B cell (primary cell): ENCODE data around the gene FGA. TPM values are rescaled to one million over a fixed set of nuclear protein-coding genes. Genes with fewer than 3 reads are reported as not detected.

ENCODE experiments used
- ATAC-seq: fragments of 200-7000 bp; cut with Tn5 transposase; one replicate; pipeline ENCODE4 v1.10.0; 2021; ENCODE audit warnings: low read depth, mild to moderate bottlenecking, moderate number of reproducible peaks, moderate library complexity
- CTCF ChIA-PET: fragments of 350-600 bp; sonication (Branson Sonifier 250); formaldehyde crosslinking; loops from one replicate; lab custom pipeline; 2021; ENCODE audit warnings: antibody characterized with exemption, inconsistent platforms; lab: Charles Lee
- POLR2A ChIA-PET: fragments of 350-600 bp; sonication (Branson Sonifier 250); formaldehyde crosslinking; loops from one replicate; lab custom pipeline; 2021; ENCODE audit warnings: antibody characterized with exemption; lab: Charles Lee
- DNase-seq: peaks from one replicate; pipeline ENCODE4 v3.0.0; 2013
- H2AFZ ChIP-seq: 2 replicates; pipeline ENCODE4 v1.6.1; 2012; ENCODE audit warnings: mild to moderate bottlenecking, low read depth, low read length; ENCODE audit not compliant: insufficient read depth, poor library complexity, severe bottlenecking
- H3K27ac ChIP-seq, 2 donors: 1 replicate in 1 of 2; 2 replicates in 1 of 2; pipeline ENCODE4 v1.5.1; 2012 to 2013; ENCODE audit warnings: low read length in 2 of 2, mild to moderate bottlenecking in 2 of 2, moderate library complexity in 1 of 2
- H3K27me3 ChIP-seq, 4 experiments: fragments of 200-600 bp in 1 of 4; sonication (generic) in 1 of 4; replicated peaks in 1 of 4; 1 replicate in 2 of 4; 2 replicates in 2 of 4; pipeline versions ENCODE4 v1.6.1 to v1.7.0; 2013 to 2016; ENCODE audit warnings: low read length in 3 of 4, mild to moderate bottlenecking in 2 of 4, mixed read lengths in 1 of 4, moderate library complexity in 1 of 4; ENCODE audit not compliant: insufficient read depth in 4 of 4, control insufficient read depth in 3 of 4; ENCODE audit errors: control extremely low read depth in 1 of 4
- H3K36me3 ChIP-seq, 2 experiments: replicated peaks in 1 of 2; 1 replicate in 1 of 2; 2 replicates in 1 of 2; pipeline versions ENCODE4 v1.6.1 to v1.7.1; 2013; ENCODE audit warnings: low read length in 1 of 2; ENCODE audit not compliant: insufficient read depth in 2 of 2, control insufficient read depth in 1 of 2; ENCODE audit errors: control extremely low read depth in 1 of 2, extremely low read depth in 1 of 2
- H3K4me1 ChIP-seq, 2 donors: fragments of 200-600 bp in 1 of 2; sonication (generic) in 1 of 2; 1 replicate in 1 of 2; 2 replicates in 1 of 2; pipeline versions ENCODE4 v1.5.1 to v1.6.1; 2013 to 2017; ENCODE audit warnings: low read length in 2 of 2; ENCODE audit not compliant: control insufficient read depth in 2 of 2, insufficient read depth in 2 of 2
- H3K4me2 ChIP-seq: replicated peaks from 2 replicates; pipeline ENCODE3; 2012; ENCODE audit warnings: mild to moderate bottlenecking, low read depth, low read length; ENCODE audit not compliant: poor library complexity, severe bottlenecking
- H3K4me3 ChIP-seq, 5 experiments: fragments of 200-600 bp in 1 of 5; sonication (generic) in 1 of 5; 1 replicate in 3 of 5; 2 replicates in 2 of 5; pipeline versions ENCODE4 v1.5.1 to v1.7.0; 2011 to 2016; ENCODE audit warnings: low read length in 4 of 5, mild to moderate bottlenecking in 4 of 5, low read depth in 2 of 5, control low read depth in 1 of 5, moderate library complexity in 1 of 5; ENCODE audit not compliant: insufficient read depth in 1 of 5; ENCODE audit errors: control extremely low read depth in 1 of 5, extremely low read depth in 1 of 5
- H3K79me2 ChIP-seq: fragments of 200-600 bp; sonication (generic); one replicate; pipeline ENCODE4 v1.6.0; 2016; ENCODE audit warnings: low read length; ENCODE audit not compliant: control insufficient read depth, insufficient read depth
- H3K9ac ChIP-seq: fragments of 200-600 bp; sonication (generic); 2 replicates; pipeline ENCODE4 v1.6.1; 2017; ENCODE audit warnings: mild to moderate bottlenecking, low read length, moderate library complexity
- H3K9me3 ChIP-seq, 3 donors: one replicate each; pipeline versions ENCODE4 v1.6.1 to v1.7.1; 2013; ENCODE audit warnings: low read length in 2 of 3; ENCODE audit not compliant: control insufficient read depth in 2 of 3, insufficient read depth in 1 of 3; ENCODE audit errors: control extremely low read depth in 1 of 3
- H4K20me1 ChIP-seq: 2 replicates; pipeline ENCODE4 v1.6.0; 2012; ENCODE audit warnings: mild to moderate bottlenecking, low read length; ENCODE audit not compliant: insufficient read depth, control insufficient read depth, poor library complexity, severe bottlenecking
- H3K27ac Mint-ChIP-seq: one replicate; pipeline ENCODE4 v1.8.0; 2021; ENCODE audit warnings: mixed read lengths
- H3K27me3 Mint-ChIP-seq: one replicate; pipeline ENCODE4 v1.8.0; 2021; ENCODE audit warnings: mixed read lengths
- H3K4me1 Mint-ChIP-seq: one replicate; pipeline ENCODE4 v1.8.0; 2021; ENCODE audit warnings: mixed read lengths
- H3K4me3 Mint-ChIP-seq: one replicate; pipeline ENCODE4 v1.8.0; 2021; ENCODE audit warnings: mixed read lengths
- H3K9me3 Mint-ChIP-seq: one replicate; pipeline ENCODE4 v1.8.0; 2022; ENCODE audit warnings: mixed read lengths; ENCODE audit not compliant: insufficient read depth
- CTCF ChIP-seq: fragments of 200-600 bp; IDR thresholded peaks from one replicate; pipeline ENCODE4 v1.8.0; 2022; ENCODE audit warnings: antibody characterized with exemption, mild to moderate bottlenecking
- EZH2 ChIP-seq: IDR thresholded peaks from 2 replicates; pipeline ENCODE4 v1.6.1; 2012; ENCODE audit warnings: borderline replicate concordance, low read depth, mild to moderate bottlenecking, moderate library complexity, low read length; ENCODE audit not compliant: insufficient read depth, poor library complexity, severe bottlenecking
- WGBS: methylation state at CpG from one replicate; pipeline ENCODE4 v1.1.5; 2013; ENCODE audit warnings: missing lambda C conversion rate; ENCODE audit not compliant: insufficient coverage; 5-methylcytosine and 5-hydroxymethylcytosine counted together
- intact Hi-C: fragments of 100-400 bp; cut with micrococcal nuclease; formaldehyde crosslinking; loops from one replicate; pipeline ENCODE4 v1.10.0; 2022
- polyA plus RNA-seq: library from polyadenylated mRNA; depleted of rRNA; stranded (reverse); fragments of >200 nt; gene quantifications from 2 replicates; pipeline ENCODE4 v1.2.3, GENCODE V29; 2012
- small RNA-seq: library from RNA; depleted of rRNA; stranded (forward); fragments of <200 nt; gene quantifications from one replicate; pipeline ENCODE3, GENCODE V24; 2012; ENCODE audit warnings: low replicate concordance, low read depth; ENCODE audit not compliant: insufficient read length
- total RNA-seq, 2 donors: library from RNA; stranded (reverse); fragments of 120-200 nt in 1 of 2; gene quantifications; 1 replicate in 1 of 2; 2 replicates in 1 of 2; pipeline versions ENCODE4 v1.2.3 to v1.2.4, GENCODE V29; 2013 to 2022

Gene FGA
- total and polyA plus RNA-seq, 2 donors (not counting 1 experiment from before 2014, with no cell fraction given): not detected

- intact Hi-C loops: no loop called here
- no peak overlapping the region for H3K4me3 ChIP-seq
- 100% methylated on average over 3 of the region's 4 CpGs for WGBS
- H3K36me3 ChIP-seq: peaks cover 21 to 62% of the 10 kb centered on the region in 2 experiments
- POLR2A ChIA-PET: no interaction called here
- H3K27me3 ChIP-seq: no peaks in the 10 kb centered on the region
- no peak overlapping the region for H3K27ac Mint-ChIP-seq
- H3K9ac ChIP-seq: no peak overlapping the region
- no peaks in the 10 kb centered on the region for H4K20me1 ChIP-seq
- H2AFZ ChIP-seq: no peak overlapping the region
- H3K4me3 Mint-ChIP-seq: no peak overlapping the region
- peaks cover 18% of the 10 kb centered on the region for H3K79me2 ChIP-seq
- H3K4me1 ChIP-seq: peaks cover 14 to 16% of the 10 kb centered on the region in 2 donors
- no peaks in the 10 kb centered on the region for H3K9me3 ChIP-seq
- peaks cover 18% of the 10 kb centered on the region for H3K4me1 Mint-ChIP-seq
- H3K27ac ChIP-seq: no peak overlapping the region
- no peak for TF ChIP-seq EZH2
- no peak overlapping the region for H3K4me2 ChIP-seq
- ATAC-seq (no peak), DNase-seq (no peak)
- no peaks in the 10 kb centered on the region for H3K9me3 Mint-ChIP-seq
- H3K27me3 Mint-ChIP-seq: no peaks in the 10 kb centered on the region
- CTCF ChIA-PET: no interaction called here
These were observed 44.9 kb downstream of the FGA start for GRCh38 chr4:154545689-154546088.

GRCh38 chr4:154542271-154542879 lies 48.2 kb downstream of the FGA start:
- intact Hi-C loops: no loop called here

More at GRCh38 chr4:154542271-154542879, 48.2 kb downstream of the FGA start:
- no peak overlapping the region for H3K4me3 ChIP-seq
- Mint-ChIP-seq H3K27me3 (no peaks in the 10 kb centered on the region), H3K4me3 (no peak overlapping the region), H3K4me1 (no peaks in the 10 kb centered on the region), H3K9me3 (no peaks in the 10 kb centered on the region), H3K27ac (no peak overlapping the region)
- H4K20me1 ChIP-seq: no peaks in the 10 kb centered on the region
- CTCF ChIA-PET: interaction anchor here (1.0 to 2.3 kb wide), 3 partner anchors 8 to 81 kb away, joined by 3 to 6 read pairs (median 3); partner anchors contain the start of gene PLRG1
- H3K9me3 ChIP-seq: no peaks in the 10 kb centered on the region
- no peak overlapping the region for H3K27ac ChIP-seq
- ATAC-seq (no peak), DNase-seq (no peak)
- no peaks in the 10 kb centered on the region for H3K79me2 ChIP-seq
- WGBS: 82% methylated on average over 2 of the region's 4 CpGs
- no peaks in the 10 kb centered on the region for H3K27me3 ChIP-seq
- H3K36me3 ChIP-seq: peaks cover 32 to 86% of the 10 kb centered on the region in 2 experiments
- TF ChIP-seq CTCF (no peak), EZH2 (no peak)
- POLR2A ChIA-PET: no interaction called here
- no peaks in the 10 kb centered on the region for H3K4me1 ChIP-seq
- no peak overlapping the region for H3K4me2 ChIP-seq
- no peak overlapping the region for H2AFZ ChIP-seq
- H3K9ac ChIP-seq: no peak overlapping the region

Small RNAs within 50 kb of the gene (small RNA-seq; reads per million reads assigned to genes)
- not detected for gene RNU6-1285P

Other genes with a start within 250 kb of the FGA start
- gene DCHS2, start 98.9 kb downstream of the FGA start, total RNA-seq: 0.02 and 0.27 TPM in 2 replicates
- gene DCHS2, start 98.9 kb downstream of the FGA start, polyA plus RNA-seq: 0.06 and 0.16 TPM in 2 replicates
- 77.3 and 79.0 TPM in 2 replicates for gene PLRG1, start 40.3 kb downstream of the FGA start, total RNA-seq
- gene PLRG1, start 40.3 kb downstream of the FGA start, polyA plus RNA-seq: 30.1 and 41.8 TPM in 2 replicates
- not detected in 2 replicates for gene FGB, start 27.7 kb downstream of the FGA start, total RNA-seq
- gene FGB, start 27.7 kb downstream of the FGA start, polyA plus RNA-seq: not detected in 2 replicates
- gene FGG, start 21.9 kb upstream of the FGA start, total RNA-seq: not detected in 2 replicates
- gene FGG, start 21.9 kb upstream of the FGA start, polyA plus RNA-seq: not detected in 2 replicates
- not detected in 2 replicates for gene LRAT, start 153.3 kb upstream of the FGA start, total RNA-seq
- not detected in 2 replicates for gene LRAT, start 153.3 kb upstream of the FGA start, polyA plus RNA-seq
- gene RBM46, start 190.5 kb upstream of the FGA start, total RNA-seq: not detected in 2 replicates
- gene RBM46, start 190.5 kb upstream of the FGA start, polyA plus RNA-seq: not detected in 2 replicates